GM19043 (cell line): Measurements from ENCODE around the gene DLX3.

Experiments used
- ATAC-seq: cut with Tn5 transposase; IDR thresholded peaks from one replicate; pipeline ENCODE4 v1.9.1; 2021; ENCODE audit warnings: low read depth; ENCODE audit not compliant: unreplicated experiment

Gene DLX3

DNA sequence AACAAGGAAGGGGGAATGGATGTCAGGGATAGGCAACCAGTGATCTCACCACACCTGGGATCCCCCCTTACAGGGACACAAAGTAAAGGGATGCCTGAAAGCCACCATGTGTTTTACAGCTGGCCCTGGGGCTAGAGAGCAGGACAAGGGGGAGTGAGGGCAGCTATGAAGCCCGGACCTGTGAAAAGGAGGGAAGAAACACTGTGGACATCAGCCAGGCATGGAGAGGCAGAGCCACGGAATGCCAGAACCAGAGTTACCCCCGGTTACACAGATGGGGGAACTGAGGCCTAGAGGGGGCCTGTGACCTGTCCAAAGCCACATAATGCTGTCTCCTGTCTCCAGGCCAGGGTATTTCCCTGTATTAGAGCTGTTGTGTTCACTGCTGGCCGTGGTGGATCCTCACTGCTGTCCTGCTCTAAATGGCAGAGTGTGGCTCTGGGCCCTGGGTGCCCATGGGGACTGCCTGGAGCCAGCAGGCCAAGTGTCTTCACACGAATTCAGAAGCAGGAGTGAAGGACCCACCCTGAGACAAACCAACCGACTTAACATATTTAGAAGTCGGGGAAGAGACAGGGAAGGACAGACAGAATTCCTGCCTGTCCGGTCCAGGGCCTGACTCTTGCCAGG, 31.1 kb upstream of the DLX3 start:
- no peak for ATAC-seq

DNA sequence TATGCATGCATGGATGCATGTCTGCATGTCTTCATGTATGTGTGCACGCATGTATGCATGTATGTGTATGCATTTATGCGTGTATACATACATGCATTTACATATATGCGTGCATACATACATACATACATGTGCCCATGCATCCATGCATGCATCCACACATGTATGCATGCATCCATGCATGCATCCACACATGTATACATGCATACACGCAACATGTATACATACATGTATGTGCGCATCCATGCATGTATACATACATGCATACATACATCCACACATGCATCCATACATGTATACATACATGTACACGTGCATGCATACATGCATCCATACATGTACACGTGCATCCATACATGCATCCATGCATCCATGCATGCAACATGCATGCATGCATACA, 29.8 kb upstream of the DLX3 start:
- no peak for ATAC-seq

DNA sequence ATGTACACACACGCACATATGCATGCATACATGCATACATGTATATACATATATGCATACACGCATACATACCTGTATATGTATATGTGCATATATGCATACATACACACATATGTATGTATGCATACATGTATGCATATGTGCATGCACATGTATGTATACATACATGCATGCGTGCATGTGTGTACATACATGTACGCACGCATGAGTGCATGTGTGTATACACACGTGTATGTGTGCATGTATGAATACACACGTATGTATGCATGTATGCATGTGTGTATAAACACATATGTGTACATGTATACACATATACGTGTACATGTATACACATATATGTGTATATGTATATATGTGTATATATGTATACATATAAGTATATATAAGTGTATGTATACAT, 28.5 kb upstream of the DLX3 start:
- no peak for ATAC-seq

DNA sequence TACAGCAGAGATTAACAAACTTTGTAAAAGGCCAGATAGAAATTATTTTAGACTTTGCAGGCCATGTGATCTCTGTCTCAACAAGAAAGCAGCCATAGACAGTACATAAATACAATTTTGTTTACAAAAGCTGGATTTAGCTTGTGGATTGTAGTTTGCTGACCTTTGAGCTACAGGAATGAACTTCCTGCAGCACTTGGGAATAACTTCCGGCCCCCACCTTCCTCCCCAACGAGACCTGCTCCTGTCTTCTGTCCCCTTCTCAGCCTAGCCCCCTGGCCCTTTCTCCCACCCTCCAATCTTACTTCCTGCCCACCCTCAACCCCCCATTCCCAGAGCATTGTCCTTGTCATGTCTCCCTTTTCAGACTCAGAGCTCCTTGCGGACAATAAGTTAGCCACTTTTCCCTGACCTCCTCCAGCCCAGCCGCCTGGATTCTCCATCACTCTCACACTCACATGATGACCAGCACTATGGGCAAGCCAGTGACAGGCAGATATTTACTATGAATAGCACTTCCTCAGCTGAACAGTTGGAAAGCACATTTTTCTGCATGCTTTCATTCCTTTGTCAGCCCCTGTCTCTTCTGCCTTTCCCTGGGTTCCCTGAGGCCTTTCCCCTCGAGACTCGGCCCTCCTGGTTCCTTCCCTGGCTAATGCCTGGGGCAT, 27.6 kb upstream of the DLX3 start:
- no peak for ATAC-seq

DNA sequence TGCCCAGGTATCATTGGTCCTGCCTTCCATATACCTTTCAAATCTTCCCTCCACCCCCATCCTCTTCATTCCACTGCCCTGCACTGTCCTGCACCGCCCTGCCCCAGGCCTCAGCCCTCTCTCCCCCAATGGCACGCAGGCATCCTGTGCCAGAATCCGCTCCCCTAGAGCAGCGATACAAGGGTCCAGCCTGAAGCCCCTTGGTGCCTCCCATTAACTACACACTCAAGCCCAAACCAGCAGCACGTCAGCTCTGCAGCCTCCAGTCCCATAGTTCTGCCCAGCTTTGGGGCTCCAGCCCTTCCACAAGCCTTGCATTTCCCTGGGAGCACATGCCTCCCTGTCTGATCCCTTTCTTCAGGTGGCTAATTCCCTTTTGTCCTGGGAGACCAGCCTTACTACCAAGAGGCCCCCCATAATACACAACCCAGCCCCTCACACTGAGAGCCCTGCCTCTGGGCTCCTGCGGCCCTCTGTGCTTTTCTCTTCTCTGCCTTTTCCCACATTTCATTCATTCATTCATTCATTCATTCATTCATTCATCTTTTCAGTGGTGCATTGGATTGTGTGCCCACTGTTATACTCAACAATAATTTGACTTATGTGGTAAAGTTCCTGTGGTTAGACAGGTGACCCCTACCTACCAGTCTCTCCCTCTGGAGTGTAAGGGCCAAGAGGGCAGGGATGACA, 26.8 kb upstream of the DLX3 start:
- no peak for ATAC-seq

DNA sequence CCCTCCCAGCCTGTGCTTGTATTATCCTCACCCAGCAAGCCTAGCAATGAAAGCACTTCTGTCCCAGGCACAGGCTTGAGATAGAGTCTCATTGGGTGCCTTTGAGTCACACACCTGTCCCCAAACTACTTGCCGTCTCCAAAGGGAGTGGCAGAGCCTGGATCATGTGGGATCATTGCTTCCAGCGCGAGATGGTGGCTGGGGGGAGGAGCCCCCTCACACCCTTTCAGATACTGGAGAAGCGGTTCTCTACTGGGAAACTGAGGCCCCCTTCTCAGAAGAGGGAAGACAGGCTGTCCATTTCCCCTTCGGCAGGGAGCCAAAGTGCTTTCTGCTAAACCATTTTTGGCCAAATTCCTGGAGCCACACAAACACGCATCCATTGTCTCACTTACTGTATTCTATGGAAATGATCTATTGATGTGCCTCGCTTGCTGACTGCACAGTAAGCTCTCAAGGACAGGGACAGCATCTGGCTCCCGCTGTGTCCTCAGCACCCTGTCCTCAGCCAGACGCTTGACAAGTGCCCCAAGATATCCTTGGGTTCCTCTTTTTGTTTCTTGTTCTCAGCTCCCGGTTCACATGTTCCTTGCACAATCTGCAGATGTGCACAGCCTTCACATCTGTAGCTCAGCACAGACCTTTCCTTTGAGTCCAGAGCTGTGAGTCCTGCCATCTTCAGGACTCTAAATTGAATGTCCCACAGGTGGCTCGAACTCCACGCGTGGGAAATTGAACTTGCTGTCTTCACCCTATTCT, 26.0 kb upstream of the DLX3 start:
- no peak for ATAC-seq

DNA sequence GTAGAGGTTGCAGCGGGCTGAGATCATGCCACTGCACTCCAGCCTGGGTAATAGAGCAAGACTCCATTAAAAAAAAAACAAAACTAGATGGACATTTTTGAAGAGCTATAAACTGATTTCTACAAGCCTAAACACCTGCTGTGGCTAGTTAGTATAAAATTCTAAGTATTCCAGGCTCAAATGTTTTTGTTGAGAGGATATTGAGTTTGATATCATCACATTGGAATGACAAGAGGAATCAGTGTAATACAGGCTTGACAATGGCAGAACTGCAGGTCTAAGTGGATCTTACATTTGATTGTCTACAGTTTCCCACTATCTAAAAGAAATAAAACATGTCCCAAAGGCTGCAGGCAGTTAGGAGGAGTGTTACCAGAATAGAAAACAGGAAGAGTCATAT, 23.9 kb upstream of the DLX3 start:
- no peak for ATAC-seq

DNA sequence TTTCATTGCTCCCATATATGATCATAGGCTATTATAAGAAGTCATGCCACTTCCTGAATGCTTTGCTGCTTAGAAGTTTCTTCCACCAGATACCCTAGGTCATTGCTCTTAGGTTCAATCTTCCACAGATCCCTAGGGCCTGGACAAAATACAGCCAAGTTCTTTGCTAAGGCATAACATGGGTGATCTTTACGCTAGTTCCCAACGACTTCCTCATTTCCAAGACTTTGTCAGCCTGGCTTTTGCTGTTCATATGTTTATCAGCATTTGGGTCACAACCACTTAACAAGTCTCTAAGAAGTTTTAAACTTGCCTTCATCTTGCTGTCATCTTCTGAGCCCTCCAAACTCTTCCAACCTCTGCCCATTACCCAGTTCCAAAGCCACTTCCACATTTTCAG, 20.1 kb upstream of the DLX3 start:
- ATAC-seq, result no peak

DNA sequence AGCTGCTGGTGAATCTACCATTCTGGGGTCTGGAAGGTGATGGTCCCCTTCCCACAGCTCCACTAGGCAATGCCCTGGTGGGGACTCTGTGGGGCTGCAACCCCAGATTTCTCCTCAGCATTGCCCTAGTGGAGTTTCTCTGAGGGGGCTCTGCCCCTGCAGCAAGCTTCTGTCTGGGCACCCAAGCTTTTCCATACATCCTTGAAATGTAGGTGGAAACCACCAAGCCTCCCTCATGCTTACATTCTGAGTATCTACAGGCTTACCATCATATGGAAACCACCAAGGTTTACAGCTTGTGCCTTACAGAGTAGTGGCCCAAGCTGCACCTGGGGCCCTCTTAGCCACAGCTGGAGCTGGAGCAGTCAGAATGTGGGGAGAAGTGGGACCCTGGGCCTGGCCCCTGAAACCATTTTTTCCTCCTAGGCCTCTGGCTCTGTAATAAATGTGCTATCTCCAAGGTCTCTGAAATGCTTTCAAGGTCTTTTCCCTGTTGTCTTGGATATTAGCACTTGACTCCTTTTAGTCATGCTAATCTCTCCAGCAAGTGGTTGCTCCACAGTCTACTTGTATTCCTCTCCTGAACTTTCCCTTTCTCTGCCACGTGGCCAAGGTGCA, 19.6 kb upstream of the DLX3 start:
- no peak for ATAC-seq

DNA sequence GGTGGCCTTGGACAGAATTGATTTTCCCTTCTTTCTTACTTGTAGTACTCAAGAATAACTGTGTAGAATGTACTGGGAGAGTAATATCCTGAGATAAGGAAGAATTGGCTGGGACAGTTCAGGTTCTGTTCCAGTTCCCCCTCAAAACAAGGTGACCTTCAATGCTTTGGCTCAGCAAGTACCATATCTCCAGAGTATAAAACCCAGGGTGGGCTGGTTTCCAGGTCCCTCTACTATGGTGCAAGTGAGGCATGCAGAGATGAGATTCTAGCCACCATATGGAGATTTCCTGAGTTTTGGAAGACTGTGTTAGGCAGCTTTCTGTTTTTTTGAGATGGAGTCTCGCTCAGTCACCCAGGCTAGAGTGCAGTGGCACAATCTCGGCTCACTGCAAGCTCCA, 18.1 kb upstream of the DLX3 start:
- ATAC-seq, result no peak

DNA sequence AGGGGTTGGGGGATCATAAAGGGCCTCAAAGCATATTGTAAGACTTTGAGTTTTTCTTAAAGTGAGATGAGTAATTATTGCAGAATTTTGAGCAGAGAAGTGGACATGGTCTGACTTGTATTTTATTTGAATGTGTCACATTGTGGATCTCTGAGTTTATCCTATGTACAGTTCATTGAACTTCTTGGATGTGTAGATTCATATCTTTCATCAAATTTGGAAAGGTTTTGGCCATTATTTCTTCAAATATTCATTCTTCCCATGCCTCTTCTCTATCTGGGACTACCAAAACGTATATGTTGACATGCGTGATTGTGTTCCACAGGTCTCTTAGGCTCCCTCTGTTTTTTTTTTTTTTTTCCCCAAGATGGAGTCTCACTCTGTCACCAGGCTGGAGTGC, 14.3 kb upstream of the DLX3 start:
- ATAC-seq, result no peak

DNA sequence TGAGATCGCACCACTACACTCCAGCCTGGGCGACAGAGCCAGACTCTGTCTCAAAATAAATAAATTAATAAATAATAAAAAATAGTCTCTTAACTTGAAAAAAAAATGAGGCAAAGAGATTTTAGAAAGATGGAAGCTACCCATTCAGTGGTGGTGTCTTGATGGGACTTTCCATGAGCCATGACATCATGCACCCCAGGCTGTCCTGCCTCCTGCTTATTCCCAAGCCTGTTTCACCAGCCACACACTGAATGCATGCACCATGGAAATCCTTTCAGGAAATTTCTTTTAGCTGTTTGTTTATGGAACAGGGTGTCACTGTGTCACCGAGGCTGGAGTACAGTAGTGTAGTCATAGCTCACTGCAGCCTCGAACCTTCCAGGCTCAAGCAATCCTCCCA, 8.9 kb upstream of the DLX3 start:
- ATAC-seq, result no peak

DNA sequence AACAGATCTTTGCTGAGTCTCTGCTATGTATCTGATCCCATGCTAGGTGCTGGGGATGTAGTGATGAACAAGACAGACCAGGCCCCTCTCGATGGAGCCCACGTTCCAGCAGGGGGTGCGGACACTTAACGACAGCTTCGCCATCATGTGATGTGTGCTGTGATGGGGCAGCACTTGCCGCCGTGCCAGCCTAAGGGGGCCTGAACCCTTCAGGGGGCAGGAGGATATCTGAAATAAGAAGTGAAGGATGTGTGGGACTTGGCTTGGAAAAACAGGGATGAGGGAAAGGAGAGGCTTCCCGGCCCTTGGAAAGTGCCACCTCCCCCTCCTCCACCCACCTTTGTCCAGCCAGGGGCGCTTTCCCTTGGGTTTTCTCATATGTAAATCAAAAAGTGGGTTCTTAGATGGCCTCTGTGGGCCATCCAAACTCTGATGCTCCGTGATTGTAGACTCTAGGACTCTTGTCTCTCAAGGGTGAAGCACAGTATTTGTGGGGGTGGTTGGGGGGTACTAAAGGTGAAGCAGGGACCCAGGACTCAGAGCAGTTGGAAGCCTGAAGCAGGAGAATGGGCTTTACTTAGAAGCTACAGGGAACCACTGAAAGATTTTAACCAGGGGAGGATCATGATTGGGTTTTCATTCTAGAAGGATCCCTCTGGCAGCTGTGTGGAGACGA, 4.0 kb upstream of the DLX3 start:
- no peak for ATAC-seq

DNA sequence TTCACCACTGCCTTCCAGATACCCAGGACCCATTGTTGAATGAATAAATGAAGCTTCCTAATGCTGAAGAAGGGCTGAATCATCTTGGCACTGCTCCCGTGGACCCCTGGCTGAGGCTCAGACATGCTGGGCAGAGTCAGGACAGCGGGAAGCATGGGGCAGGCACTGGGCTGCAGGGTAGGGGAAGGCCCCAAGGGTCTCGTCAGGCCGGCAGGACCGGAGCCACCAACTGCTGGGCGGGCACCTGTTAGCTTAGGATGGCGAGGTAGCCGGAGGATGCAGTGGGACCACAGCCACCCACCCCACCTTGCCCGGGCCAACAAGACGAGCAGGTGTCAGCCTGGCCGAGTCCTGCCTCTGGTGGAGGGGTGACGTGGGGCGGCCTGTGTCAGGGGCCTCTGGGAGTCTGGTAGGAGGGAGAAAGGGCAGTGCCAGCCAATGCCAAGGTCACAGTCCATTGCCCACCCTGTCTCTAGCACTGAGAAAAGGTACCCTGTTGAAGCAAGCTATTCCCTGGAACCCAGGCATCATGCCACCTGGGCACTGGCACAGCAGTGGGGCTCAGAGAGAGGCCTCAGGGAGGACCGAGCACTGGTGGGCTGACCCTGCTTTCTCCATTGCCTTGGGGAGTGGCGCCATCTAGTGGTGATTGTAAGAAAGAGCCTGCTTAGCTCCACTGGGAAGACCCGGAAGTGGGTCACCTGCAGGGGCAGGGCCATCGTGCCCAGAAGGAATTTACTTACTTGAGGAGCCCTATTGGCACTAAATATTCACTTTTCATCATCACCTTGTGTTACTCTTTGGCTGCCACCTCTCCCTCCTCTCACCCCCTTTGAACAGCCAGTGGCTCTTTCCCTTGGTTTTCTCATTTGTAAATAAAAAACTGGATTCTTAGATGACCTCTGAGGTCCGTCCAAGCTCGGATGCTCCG, 3.0 kb upstream of the DLX3 start:
- no peak for ATAC-seq

DNA sequence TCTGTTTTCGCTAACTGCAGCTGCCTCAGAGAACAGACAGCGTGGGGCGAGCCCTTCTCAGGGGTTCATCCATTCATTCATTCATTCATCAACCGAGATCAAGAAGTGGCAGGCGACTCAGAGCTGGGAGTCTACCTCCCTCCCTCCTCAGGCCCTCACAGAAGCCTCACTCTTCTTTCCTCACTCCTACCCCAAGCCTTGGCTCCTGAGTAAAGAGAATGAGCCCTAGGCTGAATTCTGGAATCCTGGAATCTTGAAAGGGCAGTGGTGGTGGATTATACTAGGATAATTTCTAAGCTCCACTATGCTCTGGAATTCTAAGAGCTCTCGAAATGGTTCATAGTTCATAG, 2.3 kb upstream of the DLX3 start:
- no peak for ATAC-seq

DNA sequence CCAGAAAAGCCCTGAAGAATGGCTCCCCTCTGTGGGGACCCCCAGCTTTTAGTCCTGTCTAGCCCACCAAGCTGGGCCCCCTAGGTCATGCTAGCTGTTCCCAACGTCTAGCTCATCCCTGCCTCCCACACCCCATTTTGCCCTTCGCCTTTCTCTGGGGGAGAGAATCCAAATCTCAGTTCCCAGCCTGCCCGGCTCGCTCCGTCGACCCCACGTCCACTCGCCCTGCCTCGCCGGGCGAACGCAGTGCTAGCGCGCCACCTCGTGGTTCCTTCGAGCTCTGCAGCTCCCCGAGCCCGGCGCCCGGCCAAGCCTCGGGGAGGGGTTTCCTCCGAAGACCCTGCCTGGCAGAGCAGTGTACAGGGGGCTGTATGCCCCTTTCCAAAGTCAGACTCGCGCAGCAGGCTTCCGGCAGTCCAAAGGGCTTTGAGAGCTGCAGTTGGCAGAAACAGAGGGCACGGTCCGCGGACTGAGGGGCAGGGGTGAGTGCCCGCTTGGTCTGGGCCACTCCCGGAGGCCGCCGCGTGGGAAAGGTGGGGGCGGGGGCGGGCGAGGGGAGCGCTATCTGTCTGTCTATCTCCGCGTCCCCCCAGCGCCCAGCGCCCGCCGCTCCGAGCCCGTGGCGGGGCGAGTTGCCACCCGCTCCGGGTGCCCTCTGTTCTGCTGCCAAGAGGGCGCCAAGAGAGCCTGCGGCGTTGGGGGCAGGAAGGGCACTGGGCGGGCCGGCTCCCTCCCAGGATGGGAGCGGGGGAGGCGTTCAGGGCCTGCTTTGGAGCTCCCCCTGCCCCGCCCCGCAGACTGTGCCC, 1.7 kb upstream of the DLX3 start:
- no peak for ATAC-seq

DNA sequence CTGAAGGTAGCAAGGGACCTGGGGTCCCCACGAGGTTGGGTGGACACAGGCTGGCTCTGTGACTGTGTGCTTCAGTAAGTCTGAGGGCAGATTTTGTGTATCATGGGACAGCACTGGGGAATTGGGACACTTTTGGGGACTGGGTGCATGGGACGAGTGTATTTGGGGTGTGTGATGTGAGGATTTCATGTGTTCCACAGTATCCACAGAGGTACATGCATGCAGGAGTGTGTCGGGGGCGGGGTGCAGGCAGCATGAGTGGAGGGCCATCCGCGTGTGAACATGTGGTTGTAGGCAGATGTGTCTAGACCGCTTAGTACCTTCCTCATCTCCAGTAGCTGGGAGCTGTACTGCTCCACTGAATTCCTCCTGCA, 1.1 kb upstream of the DLX3 start:
- no peak for ATAC-seq

DNA sequence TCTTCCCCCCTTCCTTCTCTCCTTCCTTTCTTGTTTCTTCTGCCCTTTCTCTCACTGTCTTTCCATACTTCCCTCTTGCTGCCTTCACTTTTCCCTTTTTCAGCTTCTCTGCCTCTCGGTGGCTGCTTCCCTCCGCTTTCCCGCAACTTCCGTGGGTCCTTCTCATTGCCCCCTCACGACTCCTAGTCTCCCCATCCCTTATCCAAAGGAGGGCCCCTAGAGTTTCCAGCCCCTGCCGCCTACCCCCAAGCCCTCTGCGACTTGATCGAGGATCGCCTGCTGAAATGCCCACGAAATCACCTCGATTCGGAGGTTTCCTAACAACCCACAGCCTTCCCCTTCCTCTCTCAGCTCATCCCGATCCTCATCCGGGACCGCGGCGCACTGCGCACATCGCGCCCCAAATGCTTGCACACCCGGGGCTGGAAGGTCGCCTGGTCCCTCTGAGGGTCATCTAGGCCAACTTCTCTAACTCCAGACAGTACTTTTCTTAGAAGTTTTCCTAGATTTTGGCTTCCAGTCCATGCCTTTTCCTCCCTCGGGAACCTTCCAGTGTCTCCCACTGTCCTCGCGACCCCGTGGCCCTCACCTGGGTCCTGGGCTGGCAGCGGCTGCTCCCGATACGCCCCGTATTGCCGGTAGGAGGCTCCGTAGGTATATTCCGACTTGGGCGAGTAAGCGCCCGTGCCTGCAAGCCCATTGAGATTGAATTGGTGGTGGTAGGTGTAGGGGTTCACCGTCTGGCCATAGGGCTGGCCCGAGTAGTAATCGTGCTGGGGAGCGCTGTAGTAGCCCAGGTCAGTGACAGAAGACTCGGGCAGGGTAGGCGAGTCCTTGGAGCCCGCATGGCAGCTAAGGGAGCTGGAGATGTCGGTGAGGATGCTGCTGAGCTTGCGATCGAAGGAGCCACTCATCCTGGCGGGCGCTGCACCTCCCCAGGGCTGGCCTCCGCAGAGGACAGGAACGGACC, 654 bp downstream of the DLX3 start:
- ATAC-seq, result no peak
